GM21528 (cell line): ENCODE data around the gene PRKN.

ENCODE experiments used
- ATAC-seq: cut with Tn5 transposase; IDR thresholded peaks from one replicate; pipeline ENCODE4 v1.9.1; 2021; ENCODE audit warnings: mild to moderate bottlenecking, moderate library complexity; ENCODE audit not compliant: unreplicated experiment, low FRiP score

PRKN gene

DNA sequence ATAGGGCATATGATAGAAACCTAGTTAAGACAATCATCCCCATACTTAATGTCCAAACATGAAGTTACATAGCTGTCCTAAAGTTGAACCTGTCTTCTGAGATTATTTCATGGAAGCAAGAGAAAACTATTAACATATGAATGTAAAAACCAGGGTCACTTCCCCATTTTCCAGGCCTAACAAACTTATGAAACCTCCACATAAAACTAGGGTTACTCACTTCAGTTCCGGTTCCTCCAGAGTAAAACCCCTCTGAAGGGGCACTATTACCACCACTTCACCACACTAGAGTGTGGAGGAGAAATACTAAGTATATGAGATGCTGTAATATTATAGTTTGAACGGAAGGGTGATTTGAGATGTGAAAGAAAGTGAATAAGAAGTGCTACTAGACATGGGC, 14.9 kb downstream of the PRKN start:
- no peak for ATAC-seq

DNA sequence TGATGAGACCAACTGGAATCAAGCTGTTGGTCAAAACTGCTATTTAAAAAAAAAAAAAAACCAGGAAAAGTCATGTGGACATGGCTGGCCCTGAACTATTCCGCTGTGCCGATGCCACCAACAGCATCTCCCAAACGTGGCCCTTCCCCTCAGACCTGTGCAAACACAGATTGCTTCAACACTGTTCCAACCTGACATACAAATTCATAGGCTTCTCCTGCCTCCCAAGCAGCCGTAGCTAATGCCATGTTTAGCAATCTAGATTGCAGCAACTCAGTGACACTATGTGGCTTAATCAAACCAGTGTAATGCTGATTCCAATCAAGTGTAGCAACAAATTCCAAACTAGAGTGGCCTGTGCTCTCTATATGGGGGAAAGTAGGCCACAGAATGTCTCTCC, 16.2 kb downstream of the PRKN start:
- no peak for ATAC-seq

DNA sequence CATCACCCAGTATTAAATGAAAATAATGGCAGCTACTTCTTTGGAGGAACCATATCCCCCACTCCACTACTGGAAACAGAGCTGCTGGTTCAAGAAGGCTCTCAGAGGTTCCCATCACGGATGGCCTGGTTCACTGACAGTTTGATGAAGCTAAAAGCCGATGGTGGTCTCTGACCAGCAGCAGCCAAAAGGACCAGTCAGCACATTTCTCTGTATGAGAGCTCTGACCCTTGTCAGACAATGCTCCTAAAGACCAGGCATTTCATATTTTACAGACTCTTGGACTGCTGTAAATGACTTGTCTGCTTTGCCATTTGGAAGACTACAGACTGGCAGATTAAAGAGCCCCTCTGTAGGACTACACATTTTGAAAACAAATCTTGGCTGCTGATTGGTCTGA, 16.6 kb downstream of the PRKN start:
- no peak for ATAC-seq

DNA sequence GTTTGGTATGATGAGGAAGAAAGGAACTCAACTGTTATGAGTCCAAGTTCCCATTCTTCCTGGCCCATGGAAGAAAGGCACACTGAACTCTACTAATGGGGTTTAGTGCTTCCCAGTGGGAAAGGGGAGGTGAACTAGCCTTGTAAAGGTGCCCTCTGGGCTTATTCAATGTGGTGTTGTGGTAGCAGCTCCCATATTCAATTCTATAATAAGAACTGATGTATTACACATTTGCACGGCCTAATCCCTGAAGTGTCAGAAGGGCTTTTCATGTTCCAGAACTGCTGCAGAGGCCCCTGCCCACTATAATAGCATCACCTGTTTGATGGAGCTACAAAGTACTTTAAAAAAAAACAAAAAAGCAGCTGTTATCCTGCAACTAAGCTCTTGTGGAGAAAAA, 17.1 kb downstream of the PRKN start:
- no peak for ATAC-seq

DNA sequence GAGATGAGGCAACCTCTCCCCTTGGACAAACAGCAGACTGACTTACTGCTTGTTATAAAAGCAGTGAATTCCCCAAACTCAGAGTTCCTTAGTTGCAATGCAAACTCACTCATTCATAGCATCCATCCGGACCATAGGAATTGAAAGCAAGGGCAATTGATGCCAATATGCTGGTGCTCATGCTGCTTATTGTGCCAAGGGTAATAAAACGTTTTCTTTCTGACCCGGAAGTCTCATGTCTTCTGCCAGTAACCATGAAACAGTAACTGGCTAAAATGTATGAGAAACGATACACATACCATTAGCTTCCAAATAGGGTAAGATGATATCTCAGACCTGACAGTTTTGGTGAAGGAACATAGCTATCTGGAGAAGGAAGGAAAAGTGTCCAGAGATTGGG, 18.1 kb downstream of the PRKN start:
- ATAC-seq: no peak

DNA sequence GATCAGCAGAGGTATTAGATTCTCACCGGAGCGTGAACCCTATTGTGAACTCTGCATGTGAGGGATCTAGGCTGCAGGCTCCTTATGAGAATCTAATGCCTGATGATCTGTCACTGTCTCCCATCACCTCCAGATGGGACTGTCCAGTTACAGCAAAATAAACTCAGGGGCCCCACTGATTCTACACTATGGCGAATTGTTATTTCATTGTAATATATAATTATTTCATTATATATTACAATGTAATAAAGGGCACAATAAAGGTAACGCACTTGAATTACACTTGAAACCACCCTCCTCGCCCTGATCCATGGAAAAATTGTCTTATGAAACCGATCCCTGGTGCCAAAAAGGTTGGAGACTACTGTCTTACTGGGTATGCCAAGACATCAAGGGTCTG, 18.6 kb downstream of the PRKN start:
- no peak for ATAC-seq

DNA sequence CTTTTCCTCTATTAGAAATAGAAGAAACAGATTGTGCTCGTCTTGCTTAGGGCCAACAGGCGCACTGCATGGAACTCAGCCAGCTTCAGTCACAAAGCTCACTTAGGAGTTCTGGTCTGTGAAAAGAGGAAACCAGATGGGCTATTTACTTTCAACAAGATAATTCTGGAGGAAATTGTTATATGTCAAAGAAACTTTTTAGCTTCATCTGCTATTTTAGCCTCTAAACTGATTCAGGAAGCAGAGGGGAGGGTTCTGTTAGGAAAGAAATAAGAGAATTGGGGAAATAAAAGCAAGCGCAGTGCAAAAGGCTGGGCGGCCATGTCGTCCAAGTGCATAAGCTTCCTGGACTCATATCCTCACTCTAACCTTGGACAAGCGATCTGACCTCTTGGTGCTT, 21.3 kb downstream of the PRKN start:
- ATAC-seq: no peak

DNA sequence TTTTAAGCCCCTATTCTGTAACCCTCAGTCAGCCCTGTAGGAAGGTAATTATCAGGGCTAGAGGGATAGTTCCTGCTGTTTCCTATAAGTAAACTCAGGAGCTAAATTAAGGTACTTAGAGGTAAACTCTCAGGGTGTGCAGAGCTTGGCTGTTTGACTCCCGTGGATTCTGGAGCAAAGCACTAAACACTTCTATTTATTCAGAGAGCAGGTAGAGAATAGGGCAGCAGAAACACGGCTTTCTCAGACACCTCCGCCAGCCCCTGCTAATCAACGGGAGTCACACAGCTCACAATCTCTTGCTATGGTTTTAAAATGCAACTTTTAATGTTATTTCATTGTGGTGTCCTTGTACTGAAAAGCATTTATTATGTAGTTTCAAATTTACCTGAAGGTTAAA, 21.8 kb downstream of the PRKN start:
- ATAC-seq: no peak

DNA sequence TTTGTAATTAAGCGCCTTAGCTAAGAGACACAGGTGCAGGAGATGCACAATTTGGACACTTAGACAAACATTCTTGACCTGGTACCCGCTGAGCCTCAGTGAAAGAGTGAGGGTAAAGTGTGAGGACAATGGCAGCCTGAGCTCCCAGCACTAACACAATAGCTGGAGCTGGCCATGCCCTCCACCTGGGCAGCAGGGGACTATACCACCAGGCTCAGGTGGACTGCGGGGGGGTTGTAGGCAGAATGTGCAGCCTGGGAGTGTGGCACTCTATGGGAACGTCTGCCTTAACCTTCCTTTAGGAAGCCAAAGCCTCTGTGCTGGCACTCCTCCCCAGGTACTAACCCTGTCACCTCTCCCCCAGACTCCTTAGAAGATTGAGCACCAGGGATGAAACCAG, 23.6 kb downstream of the PRKN start:
- ATAC-seq: no peak

DNA sequence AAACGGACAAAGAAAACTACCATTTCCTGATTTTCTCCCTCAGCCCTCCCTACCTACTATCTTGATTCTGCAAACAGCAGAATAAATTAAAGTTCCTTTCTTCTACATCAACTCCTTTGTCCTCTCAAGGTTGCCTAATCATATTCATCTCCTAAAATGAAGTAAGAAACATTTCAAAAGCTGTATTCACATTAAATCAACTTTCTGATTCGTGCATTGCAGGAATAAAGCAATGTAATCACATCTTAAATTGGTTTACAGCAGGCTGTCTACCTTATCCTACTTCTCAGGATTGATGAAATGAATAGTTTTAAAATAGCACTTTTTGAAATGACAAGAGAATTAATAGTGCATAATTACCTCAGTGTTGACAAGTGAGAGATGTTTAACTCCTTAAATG, 25.1 kb downstream of the PRKN start:
- no peak for ATAC-seq

DNA sequence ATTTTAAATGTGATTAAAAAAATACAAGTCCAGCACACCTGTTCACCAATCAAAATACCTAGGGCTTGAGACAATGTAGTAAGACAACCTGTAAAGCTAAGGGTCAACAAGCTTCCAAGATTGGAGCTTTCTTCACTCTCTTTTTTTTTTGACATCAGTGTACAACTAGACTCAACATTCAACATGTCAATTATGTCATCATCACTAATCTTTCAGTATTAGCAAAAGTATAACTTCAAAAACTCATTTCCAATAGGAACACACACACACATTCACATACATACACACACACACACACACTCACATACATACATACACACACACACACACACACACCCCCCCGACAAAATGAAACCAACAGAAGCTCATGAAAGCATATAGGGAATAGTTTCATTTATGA, 26.0 kb downstream of the PRKN start:
- no peak for ATAC-seq

DNA sequence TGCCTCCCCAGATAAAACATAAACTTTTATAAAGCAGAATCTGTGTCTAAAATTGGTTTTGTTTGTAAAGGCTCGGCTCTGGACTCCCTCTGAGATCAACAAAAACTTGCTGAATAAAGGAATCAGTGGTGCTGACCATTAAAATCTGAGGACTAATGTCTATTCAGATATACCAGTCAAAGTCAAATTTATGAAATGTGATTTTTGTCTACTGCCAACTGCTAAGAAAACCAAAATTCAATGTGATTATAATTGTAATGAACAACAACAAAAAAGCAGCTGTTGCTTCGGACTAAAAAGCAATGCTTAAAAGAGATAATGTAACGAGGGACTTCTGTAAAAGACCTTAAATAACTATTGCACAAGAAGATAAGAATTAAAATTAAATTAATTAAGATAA, 26.6 kb downstream of the PRKN start:
- no peak for ATAC-seq

DNA sequence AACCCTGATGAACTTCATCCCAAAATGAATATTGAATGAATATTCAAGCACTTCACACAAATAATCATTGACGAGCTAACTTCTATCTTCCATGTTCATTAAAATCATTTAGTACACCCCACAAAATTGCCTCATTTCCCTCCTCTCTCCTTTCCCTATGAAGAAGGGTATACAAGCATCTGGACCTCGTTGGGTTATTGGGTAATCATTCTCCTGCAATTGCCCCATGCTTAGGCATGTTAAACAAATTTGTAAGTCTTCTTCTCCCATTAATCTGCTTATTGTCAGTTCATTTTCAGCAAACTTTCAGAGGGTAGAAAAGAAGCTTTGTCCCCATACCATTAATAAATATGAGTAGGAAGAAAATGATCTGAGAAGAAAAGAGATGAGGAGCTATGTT, 27.6 kb downstream of the PRKN start:
- ATAC-seq: no peak

DNA sequence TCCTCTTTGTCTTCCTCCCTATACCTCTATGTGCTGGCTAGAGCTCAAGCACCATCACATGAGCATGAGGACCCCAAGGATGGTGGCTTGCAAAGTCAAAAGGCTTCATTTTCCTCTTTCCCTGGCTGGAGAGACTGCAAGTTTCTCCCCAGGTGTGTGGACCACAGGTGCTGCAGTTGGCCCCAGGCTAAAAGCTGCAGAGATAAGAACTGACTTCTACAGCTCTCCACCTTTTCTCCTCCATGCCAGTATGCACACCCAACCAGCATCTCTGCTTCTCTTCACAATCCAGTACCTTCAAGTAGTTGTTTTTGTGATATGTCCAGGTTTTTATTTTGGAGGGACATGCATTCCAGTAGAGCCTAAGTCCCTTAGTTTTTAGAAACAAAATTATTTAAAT, 29.1 kb downstream of the PRKN start:
- ATAC-seq: no peak

DNA sequence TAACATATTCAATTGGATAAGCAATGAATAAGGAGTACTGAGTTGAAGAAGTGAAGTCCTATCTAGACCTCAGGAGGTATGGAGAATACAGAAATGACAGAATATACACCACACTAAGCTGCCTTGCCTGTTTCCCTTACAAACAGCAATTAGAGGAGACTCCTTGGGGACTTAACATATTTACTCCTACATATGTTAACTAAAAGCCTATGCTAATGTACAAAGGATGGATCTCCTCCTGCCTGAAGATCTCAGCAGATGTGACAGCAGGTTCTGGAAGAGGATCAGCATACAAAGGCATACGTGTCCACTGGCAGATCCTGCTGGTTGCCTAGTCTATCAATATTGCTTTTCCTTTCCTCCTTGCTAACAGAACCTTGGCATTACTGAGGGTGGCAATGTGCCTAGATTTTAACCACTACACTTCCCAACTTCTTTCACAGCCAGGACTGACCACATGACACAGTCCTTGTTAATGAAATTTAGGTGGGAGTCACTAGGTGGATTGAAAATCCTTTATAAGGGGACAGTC, 29.6 kb downstream of the PRKN start:
- no peak for ATAC-seq

DNA sequence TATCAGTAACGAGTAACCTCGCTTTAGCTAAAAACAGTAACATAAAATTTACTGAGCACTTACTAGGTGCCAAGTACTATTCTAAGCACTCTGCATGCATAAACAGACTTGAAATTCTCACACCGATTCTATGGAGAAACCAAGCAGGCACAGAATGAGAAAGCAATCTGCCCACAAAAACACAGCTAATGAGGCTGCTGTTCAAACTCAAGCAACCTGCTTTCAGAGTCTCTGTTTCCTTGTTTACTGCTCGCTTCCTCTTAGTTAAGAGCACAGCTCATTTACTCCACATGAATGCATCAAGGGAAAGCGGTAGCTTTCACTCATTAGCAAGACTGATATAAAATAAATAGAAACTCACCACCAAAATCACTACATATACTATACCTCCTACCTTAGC, 37.4 kb downstream of the PRKN start:
- ATAC-seq: no peak

DNA sequence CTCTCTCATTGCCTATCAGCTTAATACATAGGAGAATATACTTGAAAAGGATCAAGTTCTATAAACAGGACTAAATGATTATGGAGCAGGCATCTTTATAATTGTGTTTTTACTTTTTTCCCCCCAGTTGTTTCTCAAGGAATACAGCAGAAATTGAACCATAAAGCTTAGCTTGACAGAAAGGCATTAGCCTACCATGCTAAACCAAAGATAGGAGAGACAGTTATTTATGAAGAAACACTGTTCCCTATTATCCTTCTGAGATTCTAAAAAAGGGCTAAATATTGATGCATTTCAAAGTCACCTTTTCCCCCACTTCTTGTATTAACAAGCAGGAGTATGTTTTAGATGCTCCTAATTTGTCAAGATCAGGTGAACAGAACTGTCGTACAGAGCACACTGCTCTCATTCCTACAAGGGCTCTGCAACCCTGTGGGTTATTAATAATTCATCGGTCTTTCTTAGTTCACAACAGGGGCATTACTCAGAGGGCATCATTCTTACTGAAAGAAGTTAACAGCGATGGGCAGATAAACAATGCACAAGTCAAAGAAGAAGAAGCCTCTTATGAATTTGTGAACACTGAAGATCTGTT, 38.7 kb downstream of the PRKN start:
- no peak for ATAC-seq

DNA sequence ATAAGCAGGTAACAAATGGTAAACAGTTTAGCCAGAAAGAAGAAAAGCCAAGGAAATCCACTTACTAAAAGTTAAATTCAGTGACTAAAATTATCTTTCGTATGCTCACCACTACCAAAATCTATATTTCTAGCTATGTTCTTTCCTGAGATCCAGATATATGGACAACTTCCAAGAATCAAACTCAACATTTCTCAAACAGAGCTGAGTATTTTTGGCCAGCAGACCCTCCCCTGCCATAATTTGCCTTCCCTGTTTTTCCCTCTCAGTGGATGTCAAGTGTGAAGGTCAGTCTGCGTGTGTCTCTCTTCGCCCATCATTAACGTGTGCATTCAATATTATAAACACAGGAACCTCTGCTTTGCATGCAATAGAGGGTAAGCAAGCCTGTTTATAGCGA, 42.0 kb downstream of the PRKN start:
- no peak for ATAC-seq

DNA sequence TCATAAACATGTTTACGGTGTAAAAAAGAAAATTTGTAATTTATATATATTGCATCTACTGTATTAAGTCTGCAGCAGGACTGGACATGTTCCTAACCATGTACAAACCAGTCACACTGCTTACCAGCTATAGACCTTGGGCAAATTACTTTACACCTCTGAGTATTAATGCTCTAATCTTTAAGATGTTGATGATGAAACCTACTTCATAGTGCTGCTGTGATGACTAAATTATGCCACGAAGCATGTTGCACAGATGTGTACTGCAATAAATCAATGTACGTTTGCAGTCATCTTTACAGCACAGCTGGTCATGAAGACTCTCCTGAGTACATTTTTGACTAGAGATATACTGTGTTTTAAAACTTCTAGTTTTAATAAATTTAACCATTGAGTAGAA, 42.6 kb downstream of the PRKN start:
- no peak for ATAC-seq

DNA sequence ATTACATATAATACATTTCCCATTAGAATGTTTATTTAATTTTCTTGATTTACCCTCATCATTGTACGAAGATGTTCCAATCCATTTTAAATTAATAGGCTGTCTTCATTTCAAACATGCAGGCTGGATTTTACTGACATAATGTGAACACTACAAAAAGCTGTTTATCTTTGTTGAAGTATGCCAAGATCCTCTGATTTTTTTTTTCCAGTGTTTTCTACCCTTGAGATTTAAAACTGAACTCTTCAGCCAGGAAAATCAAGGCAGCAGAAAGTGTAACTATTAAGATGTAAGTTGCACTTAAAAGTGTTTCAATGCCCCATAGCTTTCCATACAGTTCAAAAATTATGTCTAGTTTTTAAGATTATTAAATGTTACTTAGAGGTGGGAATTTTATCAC, 43.5 kb downstream of the PRKN start:
- no peak for ATAC-seq

DNA sequence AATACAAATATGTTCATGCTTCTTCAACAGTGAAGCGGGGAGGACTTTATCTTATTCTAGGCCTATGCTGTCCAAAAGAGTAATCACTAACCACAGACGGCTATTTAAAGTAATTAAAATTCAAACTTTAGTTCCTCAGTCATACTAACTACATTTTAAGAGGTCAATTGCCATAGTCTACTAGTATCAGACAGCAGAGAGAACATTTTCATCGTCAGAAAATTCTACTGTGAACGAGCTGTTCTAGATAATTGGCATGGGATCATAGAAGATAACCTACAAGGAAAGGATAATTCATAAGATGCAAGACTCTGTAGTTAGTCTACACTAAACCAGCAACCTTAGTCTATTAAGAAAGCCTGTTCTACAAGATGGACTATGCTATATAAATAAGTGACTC, 44.4 kb downstream of the PRKN start:
- ATAC-seq: no peak

DNA sequence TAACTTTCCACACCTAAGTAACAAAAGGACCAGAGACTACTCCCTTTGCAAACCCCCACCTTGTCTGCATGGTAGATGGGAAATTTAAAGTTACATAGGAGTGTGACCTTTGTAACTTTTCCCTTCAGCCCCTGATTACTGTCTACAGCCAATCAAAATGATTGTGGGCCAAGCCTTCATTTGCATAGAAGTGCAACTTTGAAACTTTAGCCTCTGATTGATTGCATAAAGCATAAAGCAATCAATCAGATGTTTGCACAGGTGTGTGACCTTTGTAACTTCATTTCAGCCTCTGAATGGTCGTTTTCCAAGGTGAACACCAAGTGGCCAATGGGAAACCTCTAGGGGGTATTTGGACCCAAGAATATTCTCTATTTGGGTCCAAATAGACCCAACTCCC, 46.1 kb downstream of the PRKN start:
- no peak for ATAC-seq

DNA sequence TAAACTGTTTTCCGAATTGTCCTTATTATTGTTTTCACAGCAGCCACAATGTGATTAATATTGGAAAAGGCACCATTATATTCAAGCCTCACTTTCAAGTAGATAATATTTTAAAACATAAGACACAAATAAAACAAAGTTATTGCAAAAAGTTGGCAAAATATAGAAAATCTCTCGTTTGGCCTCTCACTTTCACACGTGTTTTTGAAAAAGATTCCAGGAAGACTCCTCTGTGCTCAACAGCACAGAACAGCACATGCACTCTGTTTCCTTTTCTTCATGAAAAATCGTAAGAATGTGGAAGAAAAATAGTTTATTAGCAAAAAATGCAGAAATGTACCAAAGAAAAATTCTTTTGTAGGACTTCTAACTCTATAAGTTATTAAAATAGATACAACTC, 46.7 kb downstream of the PRKN start:
- no peak for ATAC-seq
